OCI-LY1 (cell line): ENCODE measurements around the gene CALHM5.

ENCODE experiments used
- EZH2 ChIP-seq: fragments of 200-600 bp; sonication (generic), shearing (Covaris generic); IDR thresholded peaks from 2 replicates; pipeline ENCODE4 v1.8.0; 2017; ENCODE audit warnings: borderline replicate concordance, mixed run types, mild to moderate bottlenecking, antibody characterized with exemption, low read length, moderate library complexity, mixed read lengths
- TF ChIP-seq, protein P1 (sequence below): fragments of 200-600 bp; sonication (generic), shearing (Covaris generic); IDR thresholded peaks from 2 replicates; pipeline ENCODE4 v1.5.1; 2017; ENCODE audit warnings: mild to moderate bottlenecking, antibody characterized with exemption, low read length, moderate library complexity, mixed read lengths

DNA sequence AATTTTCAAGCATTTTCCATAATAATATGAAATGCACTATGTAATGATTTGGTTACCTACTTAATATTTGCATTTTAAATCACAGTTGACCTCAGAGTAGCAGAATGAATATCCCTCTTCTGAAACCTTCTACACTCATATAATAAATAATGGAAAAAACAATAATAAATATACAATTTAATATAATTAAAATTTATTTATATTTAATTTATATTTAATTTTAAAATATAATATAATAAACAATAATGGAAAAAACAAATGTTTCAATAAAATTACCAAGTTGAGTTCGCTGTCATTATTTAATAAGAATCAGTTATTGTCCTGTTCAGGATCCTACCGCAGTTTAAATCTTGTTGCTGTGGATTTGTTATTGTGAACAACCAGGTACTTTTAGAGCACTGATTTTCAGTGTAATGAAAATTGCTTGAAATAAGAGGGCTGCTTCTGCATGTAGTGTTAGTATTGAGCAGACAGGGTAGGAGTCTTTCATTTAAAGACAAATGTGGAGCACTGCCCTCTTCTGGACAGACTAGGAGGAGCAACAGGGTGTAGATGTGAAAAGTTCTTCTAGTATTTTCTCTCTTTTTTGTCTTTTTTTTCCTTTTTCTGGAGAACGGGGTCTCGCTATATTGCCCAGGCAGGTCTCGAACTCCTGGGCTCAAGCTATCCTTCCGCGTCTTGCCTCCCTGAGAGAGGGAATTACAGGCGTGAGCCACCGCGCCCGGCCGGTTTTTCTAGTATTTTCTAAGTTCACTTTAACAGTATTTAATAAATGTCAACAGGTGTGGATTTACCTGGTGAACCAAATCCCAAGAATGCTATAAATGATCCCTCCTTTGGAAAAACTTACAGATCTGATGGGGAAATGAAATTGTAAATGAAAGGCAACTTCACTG lies 20.5 kb downstream of the CALHM5 start:
- no peak for TF ChIP-seq EZH2
- TF ChIP-seq, protein P1, sequence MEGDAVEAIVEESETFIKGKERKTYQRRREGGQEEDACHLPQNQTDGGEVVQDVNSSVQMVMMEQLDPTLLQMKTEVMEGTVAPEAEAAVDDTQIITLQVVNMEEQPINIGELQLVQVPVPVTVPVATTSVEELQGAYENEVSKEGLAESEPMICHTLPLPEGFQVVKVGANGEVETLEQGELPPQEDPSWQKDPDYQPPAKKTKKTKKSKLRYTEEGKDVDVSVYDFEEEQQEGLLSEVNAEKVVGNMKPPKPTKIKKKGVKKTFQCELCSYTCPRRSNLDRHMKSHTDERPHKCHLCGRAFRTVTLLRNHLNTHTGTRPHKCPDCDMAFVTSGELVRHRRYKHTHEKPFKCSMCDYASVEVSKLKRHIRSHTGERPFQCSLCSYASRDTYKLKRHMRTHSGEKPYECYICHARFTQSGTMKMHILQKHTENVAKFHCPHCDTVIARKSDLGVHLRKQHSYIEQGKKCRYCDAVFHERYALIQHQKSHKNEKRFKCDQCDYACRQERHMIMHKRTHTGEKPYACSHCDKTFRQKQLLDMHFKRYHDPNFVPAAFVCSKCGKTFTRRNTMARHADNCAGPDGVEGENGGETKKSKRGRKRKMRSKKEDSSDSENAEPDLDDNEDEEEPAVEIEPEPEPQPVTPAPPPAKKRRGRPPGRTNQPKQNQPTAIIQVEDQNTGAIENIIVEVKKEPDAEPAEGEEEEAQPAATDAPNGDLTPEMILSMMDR = peak; percentile 75
